GM12875 (cell line): ENCODE data around the gene DR1.

Experiments used
- H3K4me3 ChIP-seq: one replicate; pipeline ENCODE4 v1.5.1; 2011; ENCODE audit warnings: low read depth, low read length, control low read depth
- TF ChIP-seq, protein P1 (sequence below): IDR thresholded peaks from 2 replicates; pipeline ENCODE4 v1.5.1; 2011; ENCODE audit warnings: low read depth, mild to moderate bottlenecking, control low read depth, inconsistent platforms, low read length, moderate library complexity, borderline replicate concordance; ENCODE audit not compliant: insufficient read depth

Gene DR1

DNA sequence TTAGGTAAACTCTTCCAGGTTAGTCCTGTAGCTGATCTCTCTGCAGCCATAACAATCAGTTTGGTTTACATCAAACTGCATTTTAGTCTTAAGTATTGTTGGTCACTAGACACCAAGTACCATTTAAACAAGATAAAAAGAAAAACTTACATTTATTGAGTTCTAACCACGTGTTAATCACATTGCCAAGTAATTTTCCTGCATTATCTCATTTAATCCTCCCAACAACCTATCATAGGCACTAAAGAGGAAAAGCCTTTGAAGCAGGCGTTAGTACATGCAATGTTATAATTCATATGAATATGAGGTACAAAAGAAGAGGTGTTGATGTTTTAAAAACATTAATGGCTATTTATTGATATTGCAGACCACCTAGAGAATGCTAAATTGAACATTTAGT is 9.0 kb downstream of the DR1 start:
- TF ChIP-seq, protein P1, sequence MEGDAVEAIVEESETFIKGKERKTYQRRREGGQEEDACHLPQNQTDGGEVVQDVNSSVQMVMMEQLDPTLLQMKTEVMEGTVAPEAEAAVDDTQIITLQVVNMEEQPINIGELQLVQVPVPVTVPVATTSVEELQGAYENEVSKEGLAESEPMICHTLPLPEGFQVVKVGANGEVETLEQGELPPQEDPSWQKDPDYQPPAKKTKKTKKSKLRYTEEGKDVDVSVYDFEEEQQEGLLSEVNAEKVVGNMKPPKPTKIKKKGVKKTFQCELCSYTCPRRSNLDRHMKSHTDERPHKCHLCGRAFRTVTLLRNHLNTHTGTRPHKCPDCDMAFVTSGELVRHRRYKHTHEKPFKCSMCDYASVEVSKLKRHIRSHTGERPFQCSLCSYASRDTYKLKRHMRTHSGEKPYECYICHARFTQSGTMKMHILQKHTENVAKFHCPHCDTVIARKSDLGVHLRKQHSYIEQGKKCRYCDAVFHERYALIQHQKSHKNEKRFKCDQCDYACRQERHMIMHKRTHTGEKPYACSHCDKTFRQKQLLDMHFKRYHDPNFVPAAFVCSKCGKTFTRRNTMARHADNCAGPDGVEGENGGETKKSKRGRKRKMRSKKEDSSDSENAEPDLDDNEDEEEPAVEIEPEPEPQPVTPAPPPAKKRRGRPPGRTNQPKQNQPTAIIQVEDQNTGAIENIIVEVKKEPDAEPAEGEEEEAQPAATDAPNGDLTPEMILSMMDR = no peak
- H3K4me3 ChIP-seq = no peak overlapping the region

DNA sequence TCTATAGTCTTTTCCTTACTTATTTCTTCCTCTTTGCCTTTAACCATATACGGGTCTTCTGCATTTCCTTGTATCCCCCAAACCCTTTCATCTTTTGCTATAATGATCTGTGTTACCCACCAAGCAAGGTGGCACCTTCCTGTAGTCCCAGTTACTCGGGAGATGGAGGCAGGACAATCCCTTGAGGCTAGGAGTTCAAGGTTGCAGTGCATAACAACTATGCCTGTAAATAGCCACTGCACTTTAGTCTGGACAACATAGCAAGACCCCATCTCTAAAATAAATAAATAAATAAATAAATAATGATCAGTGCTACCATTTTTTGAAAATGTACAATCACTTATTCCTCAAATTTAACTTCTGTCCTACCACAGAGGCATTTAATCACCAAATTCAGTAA is 11.5 kb downstream of the DR1 start:
- TF ChIP-seq, protein P1 = no peak
- no peak overlapping the region for H3K4me3 ChIP-seq

DNA sequence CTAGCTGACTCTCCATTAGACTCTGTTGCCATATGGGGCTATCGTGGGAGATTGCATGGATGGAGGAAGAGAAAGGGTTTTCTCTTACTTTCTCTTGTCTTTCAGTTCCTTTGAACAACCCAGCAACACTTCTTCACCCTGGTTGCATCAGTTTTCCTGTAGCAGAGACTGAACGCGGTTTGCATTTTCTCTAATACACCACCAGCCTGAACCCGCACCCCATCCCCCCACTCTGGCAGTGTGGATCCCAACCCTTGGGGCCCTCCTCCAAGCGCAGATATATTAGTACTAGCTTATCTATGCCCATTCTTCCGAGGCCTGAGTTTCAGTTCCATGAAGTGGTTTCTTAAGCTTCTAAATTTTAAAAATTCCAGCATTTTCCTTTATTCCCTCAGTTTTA is 12.6 kb downstream of the DR1 start:
- TF ChIP-seq, protein P1 = no peak
- no peak overlapping the region for H3K4me3 ChIP-seq

DNA sequence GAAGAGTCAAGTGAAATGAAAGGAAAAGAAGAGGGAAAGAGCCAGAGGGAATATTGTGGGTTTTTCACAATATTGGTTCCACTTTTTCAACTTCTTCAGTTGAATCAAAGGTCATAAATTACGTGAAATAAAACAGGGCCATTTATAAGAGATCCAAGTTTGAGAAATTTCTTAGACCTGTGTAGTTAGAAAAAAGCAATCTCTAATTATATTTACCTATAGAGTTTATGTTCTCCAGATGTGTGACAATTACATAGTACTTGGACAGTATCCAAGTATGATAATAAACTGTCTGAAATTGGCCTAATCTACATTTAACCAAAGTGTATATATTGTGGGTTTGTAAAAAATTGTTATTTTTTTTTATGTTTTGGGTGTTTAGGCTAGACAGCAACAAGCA is 14.4 kb downstream of the DR1 start:
- TF ChIP-seq, protein P1 = no peak
- no peak overlapping the region for H3K4me3 ChIP-seq

DNA sequence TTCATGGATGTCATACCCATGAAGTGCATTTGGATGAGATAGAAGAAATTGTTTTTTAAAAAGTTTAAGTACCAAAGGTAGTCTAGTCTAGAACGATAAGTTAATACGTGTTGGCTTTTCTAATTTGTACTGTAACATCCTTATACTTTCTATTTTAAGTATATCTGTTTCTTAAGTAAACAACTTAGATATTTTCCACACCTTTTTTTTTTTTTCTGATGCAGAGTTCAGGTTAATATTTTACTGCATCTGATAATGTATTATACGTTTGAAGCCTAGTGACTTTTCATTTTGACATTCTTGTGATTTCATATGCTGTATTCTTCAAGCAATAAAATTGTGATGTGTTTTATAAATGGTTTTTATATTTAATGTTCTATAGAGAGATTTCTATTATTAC is 16.5 kb downstream of the DR1 start:
- TF ChIP-seq, protein P1 = no peak
- H3K4me3 ChIP-seq = no peak overlapping the region

DNA sequence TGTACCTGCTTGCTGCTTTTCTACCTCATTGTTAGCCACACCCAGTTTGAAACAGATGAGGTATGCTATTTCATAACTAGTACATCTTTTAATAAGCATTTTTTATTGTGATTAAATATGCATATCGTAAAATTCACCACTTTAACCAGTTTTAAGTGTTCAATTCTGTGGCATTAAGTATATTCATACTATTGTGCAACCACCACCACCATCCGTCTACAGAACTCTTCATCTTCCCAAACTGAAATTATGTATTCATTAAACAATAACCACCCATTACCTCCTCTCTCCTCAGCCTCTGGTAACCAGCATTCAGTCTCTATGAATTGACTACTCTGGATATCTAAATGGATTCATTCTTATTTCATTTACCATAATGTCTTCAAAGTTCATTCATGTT is 20.1 kb downstream of the DR1 start:
- H3K4me3 ChIP-seq = no peak overlapping the region
- TF ChIP-seq, protein P1 = no peak

DNA sequence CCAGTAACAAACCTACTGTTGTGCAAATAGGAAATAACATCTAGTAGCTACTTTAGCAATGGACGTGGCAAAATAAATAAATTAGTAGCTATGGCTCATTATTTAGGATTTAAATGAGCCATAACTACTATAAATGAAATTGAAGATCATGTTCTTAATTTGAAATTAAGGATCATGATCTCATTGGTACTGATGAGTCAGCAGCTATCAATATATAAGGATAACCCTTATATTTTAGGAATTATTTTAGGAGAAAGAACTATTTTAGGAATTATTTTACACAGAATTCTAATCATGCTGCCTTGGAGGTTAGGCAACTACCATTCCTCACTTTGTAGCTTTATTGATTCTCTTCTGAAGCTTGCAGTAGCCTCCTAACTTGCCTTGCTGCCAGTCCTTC is 24.0 kb downstream of the DR1 start:
- no peak overlapping the region for H3K4me3 ChIP-seq
- TF ChIP-seq, protein P1 = no peak
